ENCODE results near the gene RASL10A. TPM values are rescaled to one million over a fixed set of nuclear protein-coding genes. Genes with fewer than 3 reads are reported as not detected.

The RASL10A gene
- total RNA-seq, 1 donor from 2014 or later = not detected

DNA sequence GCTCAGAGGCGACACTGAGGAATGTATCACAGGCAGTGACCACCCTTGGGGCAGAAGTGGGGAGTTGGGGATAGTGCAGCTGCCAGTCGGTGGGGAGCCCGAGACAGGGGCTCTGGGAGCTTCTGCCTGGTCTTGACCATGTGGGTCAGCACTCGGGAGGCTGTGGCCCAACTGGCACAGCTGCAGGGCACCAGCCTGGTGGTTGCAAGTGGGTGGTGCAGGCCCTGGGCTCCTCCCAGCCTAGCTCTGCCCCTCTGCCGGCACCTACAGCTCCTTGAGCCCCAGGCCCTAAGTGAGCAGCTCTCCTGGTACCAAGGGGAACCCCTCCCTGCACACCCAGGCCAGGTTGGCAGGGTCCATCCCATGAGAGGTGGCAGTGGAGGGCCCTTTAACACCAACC is 12.6 kb upstream of the RASL10A start:
- H3K36me3 ChIP-seq = peaks cover 0 to 26% of the 10 kb centered on the region in 2 donors

DNA sequence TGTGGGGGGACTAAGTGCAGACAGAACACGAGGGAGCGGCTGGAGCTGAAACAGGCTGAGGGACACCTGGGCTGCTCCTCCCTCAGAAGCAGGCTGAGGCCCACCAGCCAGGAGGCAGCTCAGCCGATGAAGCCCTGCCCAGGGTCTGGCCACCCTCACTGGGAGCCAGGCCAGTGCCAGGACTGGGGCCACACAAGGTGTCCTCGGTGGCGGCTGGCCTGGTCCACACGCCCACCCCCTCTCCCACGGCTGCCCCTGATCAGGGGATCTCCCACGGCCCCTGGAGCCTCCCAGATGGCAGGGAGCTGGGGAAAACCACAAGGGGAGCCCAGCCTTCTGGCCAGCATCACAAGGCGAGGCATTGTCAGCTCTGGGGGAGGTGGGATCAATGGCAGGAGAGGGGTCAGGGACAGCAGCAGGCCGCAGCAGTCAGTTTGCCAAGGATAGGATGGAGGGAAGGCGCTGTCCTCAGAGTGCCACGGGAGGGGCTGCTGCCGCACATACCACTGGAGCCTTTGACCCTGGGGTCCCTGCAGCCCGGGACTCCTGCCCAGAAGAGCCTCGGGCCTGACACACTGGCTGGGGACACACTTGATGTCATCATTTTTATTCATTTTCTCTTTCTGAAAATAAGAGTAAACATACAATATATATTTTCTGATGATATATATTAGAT is 11.7 kb upstream of the RASL10A start:
- TF ChIP-seq POLR2AphosphoS5 (IDR thresholded peaks at IDR 0.05; ENCODE audit: insufficient read depth in 1 of 2, low read depth in 1 of 2) = no peak
- intact Hi-C loops (cut with DNase I) = no loop called here
- H3K36me3 ChIP-seq = peaks cover 0 to 24% of the 10 kb centered on the region in 2 donors

More for the DNA sequence above, 12.6 kb upstream of the RASL10A start:
- DNase-seq (ENCODE audit: extremely low spot score in 2 of 2) = no peak
- intact Hi-C loops (cut with DNase I) = no loop called here
- peaks cover 13% of the 10 kb centered on the region for H3K4me1 ChIP-seq
- TF ChIP-seq, protein P1, sequence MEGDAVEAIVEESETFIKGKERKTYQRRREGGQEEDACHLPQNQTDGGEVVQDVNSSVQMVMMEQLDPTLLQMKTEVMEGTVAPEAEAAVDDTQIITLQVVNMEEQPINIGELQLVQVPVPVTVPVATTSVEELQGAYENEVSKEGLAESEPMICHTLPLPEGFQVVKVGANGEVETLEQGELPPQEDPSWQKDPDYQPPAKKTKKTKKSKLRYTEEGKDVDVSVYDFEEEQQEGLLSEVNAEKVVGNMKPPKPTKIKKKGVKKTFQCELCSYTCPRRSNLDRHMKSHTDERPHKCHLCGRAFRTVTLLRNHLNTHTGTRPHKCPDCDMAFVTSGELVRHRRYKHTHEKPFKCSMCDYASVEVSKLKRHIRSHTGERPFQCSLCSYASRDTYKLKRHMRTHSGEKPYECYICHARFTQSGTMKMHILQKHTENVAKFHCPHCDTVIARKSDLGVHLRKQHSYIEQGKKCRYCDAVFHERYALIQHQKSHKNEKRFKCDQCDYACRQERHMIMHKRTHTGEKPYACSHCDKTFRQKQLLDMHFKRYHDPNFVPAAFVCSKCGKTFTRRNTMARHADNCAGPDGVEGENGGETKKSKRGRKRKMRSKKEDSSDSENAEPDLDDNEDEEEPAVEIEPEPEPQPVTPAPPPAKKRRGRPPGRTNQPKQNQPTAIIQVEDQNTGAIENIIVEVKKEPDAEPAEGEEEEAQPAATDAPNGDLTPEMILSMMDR (IDR thresholded peaks at IDR 0.05) = no peak
- no peak for TF ChIP-seq POLR2A (IDR thresholded peaks at IDR 0.05)
- no peak for TF ChIP-seq POLR2AphosphoS5 (IDR thresholded peaks at IDR 0.05; ENCODE audit: insufficient read depth in 1 of 2, low read depth in 1 of 2)
- H3K4me3 ChIP-seq = no peak overlapping the region
- H3K27ac ChIP-seq = no peak overlapping the region
- no peaks in the 10 kb centered on the region for H3K27me3 ChIP-seq
- no peaks in the 10 kb centered on the region for H3K9me3 ChIP-seq

DNA sequence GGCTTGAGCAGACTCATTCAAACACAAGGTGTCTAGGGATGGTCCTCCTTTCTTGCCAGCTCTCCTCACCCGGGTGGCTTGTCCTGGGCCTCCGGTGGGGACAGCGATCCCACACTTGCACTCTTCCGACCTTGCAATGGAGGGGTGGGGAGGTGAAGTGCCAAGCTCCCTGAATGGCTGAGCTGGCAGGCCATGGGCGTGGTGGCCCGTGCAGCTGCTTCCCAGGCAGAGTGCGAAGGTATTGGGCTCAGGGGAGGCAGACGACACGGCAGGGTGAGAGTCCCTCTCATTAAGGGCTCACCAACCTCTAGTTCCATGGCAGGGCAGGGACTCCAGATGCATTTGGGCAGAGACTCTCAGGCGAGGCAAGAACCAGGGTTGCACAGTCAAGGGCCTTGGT is 11.0 kb upstream of the RASL10A start:
- H3K9me3 ChIP-seq = no peaks in the 10 kb centered on the region
- no peak overlapping the region for H3K4me3 ChIP-seq
- no peak for TF ChIP-seq POLR2AphosphoS5 (IDR thresholded peaks at IDR 0.05; ENCODE audit: insufficient read depth in 1 of 2, low read depth in 1 of 2)
- TF ChIP-seq, protein P1 (IDR thresholded peaks at IDR 0.05) = no peak
- TF ChIP-seq POLR2A (IDR thresholded peaks at IDR 0.05) = no peak
- H3K36me3 ChIP-seq = peaks cover 0 to 24% of the 10 kb centered on the region in 2 donors
- H3K27ac ChIP-seq = no peak overlapping the region
- peaks cover 13% of the 10 kb centered on the region for H3K4me1 ChIP-seq
- DNase-seq (ENCODE audit: extremely low spot score in 2 of 2) = no peak
- intact Hi-C loops (cut with DNase I) = no loop called here
- H3K27me3 ChIP-seq = no peaks in the 10 kb centered on the region

More for the DNA sequence above, 11.7 kb upstream of the RASL10A start:
- Histone ChIP-seq H3K9me3 (no peaks in the 10 kb centered on the region), H3K4me3 (no peak overlapping the region), H3K27me3 (no peaks in the 10 kb centered on the region), H3K27ac (no peak overlapping the region), H3K4me1 (peaks cover 13% of the 10 kb centered on the region)
- DNase-seq (ENCODE audit: extremely low spot score in 2 of 2) = no peak

DNA sequence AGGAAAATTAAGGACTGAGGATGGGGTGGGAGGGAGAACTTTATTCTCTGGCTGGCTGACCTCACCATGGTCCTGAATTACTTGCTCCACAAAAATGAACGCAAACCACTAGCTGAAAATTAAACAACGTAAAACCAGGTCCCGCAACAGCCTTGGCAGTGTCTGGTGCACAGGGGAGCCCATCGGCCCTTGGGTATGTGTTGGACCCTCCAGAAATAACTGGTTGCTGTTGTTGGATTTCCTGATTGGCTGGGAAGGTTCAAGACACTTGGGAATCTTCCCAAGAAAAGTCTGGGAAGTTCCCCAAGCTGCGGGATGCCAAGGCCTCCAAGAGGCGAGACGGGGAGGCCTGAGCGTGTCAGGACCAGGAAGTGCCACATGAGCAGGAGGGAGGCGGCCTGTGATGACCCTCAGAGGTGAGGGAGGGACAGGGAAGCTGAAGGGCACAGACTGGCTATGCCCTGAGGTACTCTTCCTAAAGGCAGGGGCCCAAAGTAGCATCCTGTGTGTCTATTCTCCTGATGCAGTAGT is 10.4 kb upstream of the RASL10A start:
- Histone ChIP-seq H3K27me3 (no peaks in the 10 kb centered on the region), H3K36me3 (peaks cover 0 to 24% of the 10 kb centered on the region in 2 donors), H3K4me3 (no peak overlapping the region), H3K27ac (no peak overlapping the region), H3K4me1 (peaks cover 8% of the 10 kb centered on the region), H3K9me3 (no peaks in the 10 kb centered on the region)
- no peak for DNase-seq (ENCODE audit: extremely low spot score in 2 of 2)
- intact Hi-C loops (cut with DNase I) = no loop called here
- TF ChIP-seq POLR2AphosphoS5 (IDR thresholded peaks at IDR 0.05; ENCODE audit: insufficient read depth in 1 of 2, low read depth in 1 of 2) (no peak), POLR2A (IDR thresholded peaks at IDR 0.05) (no peak)
- TF ChIP-seq, protein P1 (IDR thresholded peaks at IDR 0.05) = no peak

DNA sequence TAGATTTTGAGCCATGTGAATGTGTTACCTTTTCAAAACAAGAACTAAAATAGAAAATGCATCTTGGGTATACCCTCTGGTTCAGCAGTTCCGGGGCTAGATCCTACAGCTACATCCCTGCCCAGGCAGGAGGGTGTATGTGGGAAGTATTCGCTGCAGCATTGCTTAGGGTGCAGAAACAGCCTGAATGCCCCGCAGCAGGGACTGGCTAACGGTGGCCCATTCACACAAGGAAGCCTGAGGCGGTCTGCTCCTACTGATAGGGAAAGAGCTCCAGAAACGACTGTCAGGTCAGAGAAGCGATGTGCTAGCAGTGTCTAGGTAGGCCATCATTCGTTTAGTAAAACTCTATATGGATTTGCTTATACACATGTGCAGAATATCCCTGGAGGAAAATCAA is 9.9 kb upstream of the RASL10A start:
- Histone ChIP-seq H3K27me3 (no peaks in the 10 kb centered on the region), H3K36me3 (peaks cover 0 to 24% of the 10 kb centered on the region in 2 donors), H3K4me3 (no peak overlapping the region), H3K27ac (no peak overlapping the region), H3K4me1 (peaks cover 3% of the 10 kb centered on the region), H3K9me3 (no peaks in the 10 kb centered on the region)
- intact Hi-C loops (cut with DNase I) = no loop called here
- TF ChIP-seq POLR2A (IDR thresholded peaks at IDR 0.05) (no peak), POLR2AphosphoS5 (IDR thresholded peaks at IDR 0.05; ENCODE audit: insufficient read depth in 1 of 2, low read depth in 1 of 2) (no peak)
- TF ChIP-seq, protein P1 (IDR thresholded peaks at IDR 0.05) = no peak
- no peak for DNase-seq (ENCODE audit: extremely low spot score in 2 of 2)
